ENCODE results near the gene MAN1C1. TPM values are rescaled to one million over a fixed set of nuclear protein-coding genes. Genes with fewer than 3 reads are reported as not detected.

Gene MAN1C1
- total RNA-seq, 4 donors from 2014 or later = 11.0 to 20.9 (median 15.9) TPM

DNA sequence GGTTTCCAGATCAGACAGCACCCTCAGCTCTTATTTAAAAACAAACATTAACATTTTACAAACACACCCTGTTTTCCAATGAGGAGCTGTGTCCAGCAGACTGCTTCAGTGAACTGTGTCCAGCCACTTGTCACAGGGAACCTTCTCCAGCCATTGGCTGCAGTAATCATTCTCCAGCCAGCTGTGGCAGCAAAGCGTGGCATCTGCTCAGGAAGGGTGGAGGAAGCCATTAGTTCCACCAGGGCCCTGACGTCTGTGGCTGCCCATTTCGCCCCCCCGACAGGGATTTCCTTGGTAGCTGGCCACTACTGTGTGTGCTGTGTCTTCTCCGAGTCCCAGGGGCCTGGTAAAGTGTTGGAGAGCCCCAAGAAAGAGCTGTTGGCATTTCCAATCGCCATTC lies 120.5 kb downstream of the MAN1C1 start:
- TF ChIP-seq, protein P1, sequence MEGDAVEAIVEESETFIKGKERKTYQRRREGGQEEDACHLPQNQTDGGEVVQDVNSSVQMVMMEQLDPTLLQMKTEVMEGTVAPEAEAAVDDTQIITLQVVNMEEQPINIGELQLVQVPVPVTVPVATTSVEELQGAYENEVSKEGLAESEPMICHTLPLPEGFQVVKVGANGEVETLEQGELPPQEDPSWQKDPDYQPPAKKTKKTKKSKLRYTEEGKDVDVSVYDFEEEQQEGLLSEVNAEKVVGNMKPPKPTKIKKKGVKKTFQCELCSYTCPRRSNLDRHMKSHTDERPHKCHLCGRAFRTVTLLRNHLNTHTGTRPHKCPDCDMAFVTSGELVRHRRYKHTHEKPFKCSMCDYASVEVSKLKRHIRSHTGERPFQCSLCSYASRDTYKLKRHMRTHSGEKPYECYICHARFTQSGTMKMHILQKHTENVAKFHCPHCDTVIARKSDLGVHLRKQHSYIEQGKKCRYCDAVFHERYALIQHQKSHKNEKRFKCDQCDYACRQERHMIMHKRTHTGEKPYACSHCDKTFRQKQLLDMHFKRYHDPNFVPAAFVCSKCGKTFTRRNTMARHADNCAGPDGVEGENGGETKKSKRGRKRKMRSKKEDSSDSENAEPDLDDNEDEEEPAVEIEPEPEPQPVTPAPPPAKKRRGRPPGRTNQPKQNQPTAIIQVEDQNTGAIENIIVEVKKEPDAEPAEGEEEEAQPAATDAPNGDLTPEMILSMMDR (IDR thresholded peaks at IDR 0.05; ENCODE audit: low read depth) = no peak

DNA sequence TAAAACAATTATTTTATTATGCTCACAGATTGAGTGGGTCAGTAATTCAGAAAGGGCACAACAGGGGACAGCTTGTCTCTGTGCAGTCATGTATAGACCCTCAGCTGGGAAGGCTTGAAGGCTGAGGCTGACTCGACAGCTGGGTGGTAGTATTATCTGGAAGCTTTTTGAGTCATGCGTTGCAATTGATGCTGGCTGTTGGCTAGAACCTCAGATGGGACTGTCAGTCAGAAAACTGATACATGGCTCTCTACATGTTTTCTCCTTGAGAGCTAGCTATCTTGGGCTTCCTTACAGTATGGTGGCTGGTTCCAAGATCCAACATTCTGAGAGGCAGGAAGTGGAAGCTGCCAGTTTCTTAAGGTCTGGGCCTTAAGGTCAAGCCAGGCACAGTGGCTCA lies 121.9 kb downstream of the MAN1C1 start:
- TF ChIP-seq, protein P1 (IDR thresholded peaks at IDR 0.05; ENCODE audit: low read depth) = no peak

DNA sequence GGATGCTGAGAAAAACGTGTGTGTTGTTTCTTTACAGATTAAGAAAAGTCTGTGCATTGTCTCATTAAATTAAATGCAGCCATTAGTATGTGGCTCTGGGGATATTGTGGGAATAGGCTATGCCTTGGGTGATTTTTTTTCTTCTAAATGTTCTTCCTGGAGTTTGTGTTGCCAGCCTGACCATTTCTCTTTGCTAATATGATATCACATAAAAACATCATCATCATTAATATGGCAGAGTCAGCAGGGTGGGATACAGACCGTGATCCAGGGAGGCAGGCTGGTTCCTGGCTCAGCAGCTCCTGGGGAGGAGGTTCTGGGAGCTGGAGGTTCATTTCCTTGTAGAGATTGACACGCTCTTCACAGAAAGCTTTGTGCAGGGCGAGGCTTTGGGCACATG lies 122.8 kb downstream of the MAN1C1 start:
- TF ChIP-seq, protein P1 (IDR thresholded peaks at IDR 0.05; ENCODE audit: low read depth) = no peak

DNA sequence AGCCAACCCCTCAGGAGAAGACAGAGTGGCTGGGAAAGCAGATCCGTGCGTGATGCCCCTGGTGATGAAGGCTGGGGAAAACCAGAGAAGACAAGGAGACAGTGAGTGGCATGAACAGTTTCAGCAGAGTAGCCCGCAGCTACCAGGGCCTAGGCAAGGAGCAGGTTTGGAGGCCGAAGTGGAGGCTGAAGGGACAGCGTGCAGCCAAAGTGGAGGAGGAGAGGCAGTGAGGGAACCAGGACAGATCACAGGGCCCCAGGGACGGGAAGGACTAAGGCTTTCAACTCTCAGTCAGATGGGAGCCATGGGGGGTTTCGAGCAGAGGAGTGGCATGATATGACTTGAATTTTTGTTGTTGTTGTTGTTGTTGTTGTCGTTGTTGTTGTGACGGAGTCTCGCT lies 123.5 kb downstream of the MAN1C1 start:
- TF ChIP-seq, protein P1 (IDR thresholded peaks at IDR 0.05; ENCODE audit: low read depth) = no peak

DNA sequence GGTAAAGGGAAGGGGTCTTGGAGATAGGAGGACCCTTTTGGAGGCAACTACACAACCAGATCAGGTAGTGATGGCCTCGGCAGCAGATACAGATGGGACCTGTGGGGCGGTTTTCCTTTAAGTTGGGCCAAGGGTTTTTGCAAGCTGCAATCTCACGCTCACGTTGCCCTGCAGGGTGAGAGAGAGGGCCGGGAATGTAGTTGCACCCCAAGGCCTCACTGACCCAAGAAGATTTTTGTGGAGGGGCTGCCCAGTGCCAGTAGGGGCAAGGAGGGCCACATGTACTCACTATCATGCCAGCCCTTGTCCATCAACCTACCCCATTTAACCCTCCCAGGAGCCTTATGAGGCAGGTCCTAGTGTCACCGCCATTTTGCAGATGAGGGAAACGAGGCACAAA lies 125.7 kb downstream of the MAN1C1 start:
- TF ChIP-seq, protein P1 (IDR thresholded peaks at IDR 0.05; ENCODE audit: low read depth) = no peak

DNA sequence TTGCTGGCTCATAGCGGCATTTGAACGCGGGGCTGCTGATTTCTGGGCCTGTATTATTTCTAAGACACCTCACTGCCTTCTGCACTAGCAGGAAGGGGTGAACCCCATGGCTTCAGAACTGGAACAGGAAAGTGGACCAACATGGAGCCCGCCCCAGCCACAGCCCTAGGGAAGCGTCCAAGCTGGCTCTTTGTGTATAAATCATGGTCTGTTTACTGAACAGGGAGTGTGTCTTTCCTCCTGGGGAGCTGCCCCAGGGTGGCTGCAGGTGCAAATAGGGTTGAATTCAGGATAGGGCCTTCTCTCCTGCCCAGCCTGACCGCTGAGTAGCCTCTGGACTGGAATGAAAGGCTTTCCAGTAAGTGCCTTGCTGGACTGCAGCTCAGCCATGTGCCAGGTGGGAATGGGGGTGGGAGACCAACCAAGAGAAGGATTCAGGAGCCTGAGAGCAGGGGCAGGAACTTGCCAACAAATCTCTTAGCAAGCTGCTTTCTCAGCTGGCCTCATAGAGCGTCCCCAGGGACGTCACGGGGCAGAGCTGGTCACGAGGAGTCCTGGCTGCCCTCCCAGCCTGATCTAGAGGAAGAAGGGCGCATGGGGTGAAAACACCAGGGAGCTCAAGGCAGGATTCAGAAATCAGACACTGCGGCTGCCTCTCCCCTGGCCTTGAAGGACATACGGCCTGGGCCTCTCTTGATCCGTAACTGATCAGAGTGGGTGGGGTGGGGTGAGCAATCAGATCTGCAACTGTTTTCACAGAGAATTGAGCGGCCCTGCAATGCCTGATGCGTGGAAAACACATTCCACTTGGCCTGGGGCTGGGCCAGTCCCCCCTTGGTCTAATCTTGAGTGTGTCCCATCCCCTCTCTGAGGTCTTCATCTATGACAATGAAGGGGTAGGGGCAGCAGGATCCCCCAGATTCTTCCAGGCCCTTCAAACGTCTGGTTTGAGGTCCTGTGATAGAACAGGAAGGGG lies 126.9 kb downstream of the MAN1C1 start:
- TF ChIP-seq, protein P1 (IDR thresholded peaks at IDR 0.05; ENCODE audit: low read depth) = no peak

DNA sequence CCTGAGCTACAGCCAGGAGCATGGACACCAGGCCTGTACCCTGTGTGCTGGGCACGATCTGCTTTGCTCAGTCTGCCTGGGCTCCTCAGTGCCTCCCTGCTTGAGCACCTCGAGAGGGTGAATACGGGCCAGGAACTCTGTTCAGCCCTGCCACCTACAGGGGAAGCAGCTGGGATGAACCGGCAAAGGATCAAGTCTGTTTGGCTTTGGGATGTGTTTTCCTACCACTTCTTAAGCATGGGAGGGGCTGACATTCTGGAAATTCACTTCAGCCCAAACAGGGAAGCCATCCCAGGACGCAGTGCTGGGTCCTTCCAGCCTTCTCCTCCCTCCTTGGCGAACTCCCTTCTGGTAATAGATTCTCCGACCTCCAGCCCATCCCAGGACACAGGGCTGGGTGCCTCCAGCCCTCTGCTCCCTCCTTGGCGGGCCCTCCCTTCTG lies 127.6 kb downstream of the MAN1C1 start:
- TF ChIP-seq, protein P1 (IDR thresholded peaks at IDR 0.05; ENCODE audit: low read depth) = no peak

Measured in subcutaneous adipose tissue (tissue), 4 donors.